ENCODE data around the gene PRKCA.
"Not testable (repeated sequence)": the region's sequence is repeated elsewhere in the genome, so short reads cannot be mapped to it uniquely, and the experiment has no call there.

PRKCA gene

GRCh38 chr17:66353937-66354401 is 51.6 kb downstream of the PRKCA start:
- no peak for DNase-seq

GRCh38 chr17:66354472-66354871 is 52.1 kb downstream of the PRKCA start:
- no peak for DNase-seq

DNA sequence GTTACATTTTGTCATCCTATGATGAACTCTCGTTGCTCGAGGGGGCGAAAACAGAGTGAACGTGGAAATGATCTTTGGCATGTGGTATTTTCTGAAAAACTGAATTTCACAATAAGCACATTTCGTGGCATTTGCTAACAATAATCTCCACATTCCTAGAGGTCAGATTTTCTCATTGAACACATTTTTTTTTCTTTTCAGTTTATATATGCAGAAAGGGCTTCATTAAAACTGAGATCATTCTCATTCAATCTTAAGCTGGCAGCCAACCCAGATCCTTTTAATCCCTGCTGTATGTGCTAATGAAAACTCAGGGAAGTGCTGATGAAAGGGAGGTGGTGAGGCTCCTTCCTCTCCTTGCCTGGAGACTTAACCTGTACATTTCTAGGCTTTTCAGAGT is 52.6 kb downstream of the PRKCA start:
- no peak for DNase-seq

GRCh38 chr17:66355510-66355909 is 53.1 kb downstream of the PRKCA start:
- no peak for DNase-seq

GRCh38 chr17:66357037-66357436 is 54.6 kb downstream of the PRKCA start:
- no peak for DNase-seq

GRCh38 chr17:66359351-66359750 is 56.9 kb downstream of the PRKCA start:
- no peak for DNase-seq

DNA sequence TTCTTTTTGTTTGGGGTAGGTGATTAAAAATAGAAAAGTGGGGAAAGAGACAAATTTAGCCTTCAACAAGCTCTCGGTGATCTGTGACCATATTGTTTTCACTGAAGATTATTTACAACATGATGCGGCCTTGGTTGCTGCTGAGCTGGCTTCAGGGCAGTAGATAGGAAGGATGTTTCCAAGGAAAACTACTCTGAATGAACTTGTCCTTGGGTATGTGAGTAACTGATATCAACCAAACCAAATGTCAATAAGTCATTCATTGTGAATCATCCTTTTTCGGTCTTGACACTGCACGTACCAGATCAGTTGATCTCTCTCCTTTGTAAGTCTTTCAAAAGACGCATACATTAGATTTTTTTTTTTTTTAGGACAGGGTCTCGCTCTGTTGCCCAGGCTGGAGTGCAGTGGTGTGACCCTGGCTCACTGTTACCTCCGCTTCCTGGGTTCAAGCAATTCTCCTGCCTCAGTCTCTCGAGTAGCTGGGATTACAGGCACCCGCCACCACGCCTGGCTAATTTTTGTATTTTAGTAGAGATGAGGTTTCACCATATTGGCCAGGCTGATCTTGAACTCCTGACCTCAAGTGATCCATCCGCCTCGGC is 58.6 kb downstream of the PRKCA start:
- not testable (repeated sequence) for DNase-seq

DNA sequence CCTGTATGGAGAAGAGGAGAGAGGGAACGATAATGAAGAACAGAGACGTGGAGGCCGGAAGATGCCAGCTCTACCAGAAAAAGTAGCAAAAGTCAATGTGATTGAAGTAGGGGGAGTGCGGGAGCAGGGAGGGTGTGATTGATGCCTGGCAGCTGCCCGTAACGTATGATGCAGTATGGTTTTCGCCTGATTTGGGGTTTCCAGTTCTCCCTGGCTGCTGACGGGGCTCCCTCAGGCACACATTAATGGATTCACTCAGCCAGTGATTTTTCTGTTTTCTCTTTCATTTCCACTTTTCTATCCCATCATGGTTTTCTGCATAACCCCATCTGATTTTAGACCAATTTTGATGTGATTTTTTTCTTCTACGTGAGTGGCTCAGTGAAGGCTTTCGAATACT is 62.1 kb downstream of the PRKCA start:
- DNase-seq = no peak

GRCh38 chr17:66364990-66365490 is 62.6 kb downstream of the PRKCA start:
- no peak for DNase-seq

GRCh38 chr17:66365903-66366302 is 63.5 kb downstream of the PRKCA start:
- no peak for DNase-seq

GRCh38 chr17:66367107-66367506 is 64.7 kb downstream of the PRKCA start:
- no peak for DNase-seq

GRCh38 chr17:66369830-66370229 is 67.4 kb downstream of the PRKCA start:
- DNase-seq = no peak

GRCh38 chr17:66371561-66371960 is 69.1 kb downstream of the PRKCA start:
- DNase-seq = no peak

DNA sequence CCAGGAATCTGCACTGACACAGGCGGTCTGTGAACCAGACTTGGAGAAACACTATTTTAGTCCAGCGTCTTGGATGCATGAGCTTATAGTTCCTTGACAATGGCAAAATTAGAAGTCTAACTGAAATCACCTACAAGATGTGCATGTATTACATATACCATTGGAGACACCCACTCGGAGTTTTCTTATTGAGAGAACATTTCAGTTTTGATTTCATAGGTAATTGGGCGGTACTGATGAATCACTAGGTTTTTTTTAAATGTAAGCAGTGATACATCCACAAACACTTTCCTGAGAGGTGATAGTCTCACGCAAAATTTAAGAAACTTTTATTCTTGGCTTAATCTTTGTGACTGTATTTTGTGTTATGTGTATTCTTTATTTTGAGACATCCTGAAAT is 69.8 kb downstream of the PRKCA start:
- no peak for DNase-seq

DNA sequence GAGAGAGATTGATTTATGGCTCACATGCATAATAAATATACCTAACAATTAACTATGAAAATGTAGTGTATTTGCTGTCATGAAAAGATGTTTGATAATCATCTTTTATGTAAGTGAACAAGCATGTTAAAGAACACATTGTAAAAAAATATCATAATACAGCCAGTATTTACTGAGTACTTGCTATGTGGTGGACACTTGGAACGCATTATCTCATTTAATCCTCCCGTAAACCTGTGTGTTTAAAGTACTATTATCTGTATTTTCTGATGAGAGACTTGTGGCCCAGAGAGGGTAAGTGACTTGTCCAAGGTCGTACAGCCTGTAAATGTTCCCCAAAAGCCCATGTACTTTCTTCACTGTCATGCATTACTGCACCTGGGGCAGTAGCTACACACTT is 70.7 kb downstream of the PRKCA start:
- DNase-seq = no peak

GRCh38 chr17:66373944-66374817 is 71.8 kb downstream of the PRKCA start:
- DNase-seq = peak; percentile 87

DNA sequence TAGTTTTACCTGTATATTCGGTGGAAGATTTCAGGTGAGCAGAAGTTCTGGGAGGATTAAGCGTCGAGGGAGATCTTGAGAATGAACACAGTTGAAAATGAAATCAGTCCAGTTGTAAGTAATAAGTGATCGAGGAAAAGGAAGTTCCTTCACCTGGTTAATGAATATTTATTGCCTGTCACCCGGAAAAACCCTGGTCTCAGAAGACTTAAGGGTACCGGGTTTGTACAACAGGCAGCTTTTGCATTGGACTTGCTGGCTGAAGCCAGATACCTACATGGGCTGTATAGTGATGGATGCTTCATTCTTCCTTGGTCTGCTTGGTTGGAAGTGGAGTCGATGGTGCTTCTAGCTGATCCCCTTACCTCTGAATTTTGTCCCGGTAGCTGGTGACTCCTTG is 72.7 kb downstream of the PRKCA start:
- DNase-seq = no peak

GRCh38 chr17:66378296-66378695 is 75.9 kb downstream of the PRKCA start:
- no peak for DNase-seq

GRCh38 chr17:66379544-66379943 is 77.1 kb downstream of the PRKCA start:
- DNase-seq = no peak

GRCh38 chr17:66379996-66380395 is 77.6 kb downstream of the PRKCA start:
- no peak for DNase-seq

GRCh38 chr17:66381701-66382362 is 79.4 kb downstream of the PRKCA start:
- no peak for DNase-seq

DNA sequence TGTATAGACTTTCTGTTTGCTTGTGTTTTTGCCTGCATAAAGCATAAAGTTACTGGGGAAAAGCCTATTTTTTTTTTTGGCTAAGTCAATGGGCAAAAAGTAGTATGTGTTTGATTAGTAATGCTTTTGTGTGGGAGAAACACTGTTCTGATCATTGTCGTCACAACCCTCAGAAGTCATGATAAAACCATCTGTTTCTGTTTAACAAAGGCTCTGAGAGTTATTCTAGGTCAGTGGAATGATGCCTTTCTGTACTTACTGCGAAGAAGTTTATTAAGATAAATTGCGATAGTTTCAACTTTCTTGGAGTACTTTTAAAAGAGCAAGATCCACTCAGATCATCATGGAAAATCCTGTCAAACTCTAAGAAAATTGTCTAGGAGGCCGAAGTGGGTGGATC is 80.9 kb downstream of the PRKCA start:
- no peak for DNase-seq

DNA sequence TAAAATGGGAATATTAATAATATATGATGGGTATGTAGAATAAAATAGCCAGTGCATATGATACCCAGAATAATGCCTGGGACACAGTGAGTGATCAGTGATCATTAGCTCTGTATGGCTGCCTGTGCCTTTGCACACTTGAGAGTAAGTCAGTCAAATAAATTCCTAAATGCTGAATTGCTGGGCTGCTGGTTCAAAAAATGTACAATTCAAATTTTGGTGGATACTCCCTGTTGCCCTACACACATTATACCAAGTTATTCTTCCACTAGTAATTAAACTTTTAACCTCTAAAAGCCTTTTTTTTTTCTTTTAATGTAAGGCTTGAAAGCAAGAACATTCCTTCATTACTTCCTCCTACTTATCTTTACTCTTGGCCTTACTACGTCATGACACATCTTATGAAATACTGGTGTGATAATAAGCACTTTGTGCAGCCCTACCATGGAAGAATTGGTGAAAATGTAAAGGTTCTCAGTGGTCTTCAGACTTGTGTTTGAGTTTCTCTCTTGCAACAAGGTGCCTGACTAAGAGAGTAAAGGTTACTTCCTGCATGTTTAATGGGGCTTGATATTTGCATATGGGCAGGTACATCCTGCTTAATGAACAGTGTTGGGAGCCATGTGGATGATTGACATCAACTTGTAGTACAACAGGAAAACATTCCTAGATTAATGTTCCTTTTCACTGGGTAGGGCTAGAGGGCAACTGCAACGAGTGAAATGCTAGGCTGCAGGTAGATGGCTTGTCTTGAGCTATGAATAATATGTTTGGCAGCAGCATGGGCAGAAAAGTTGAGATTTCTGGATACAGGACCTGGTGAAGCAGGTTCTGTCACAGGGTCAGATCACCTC is 84.3 kb downstream of the PRKCA start:
- no peak for DNase-seq

Data from retina (tissue), 1 donor.